ENCODE results near the gene ZBED2. TPM values are rescaled to one million over a fixed set of nuclear protein-coding genes. Genes with fewer than 3 reads are reported as not detected.
A peak's percentile ranks its signal among the peaks of the same experiment; 100 is the strongest.

ZBED2 gene
- polyA plus RNA-seq, 1 of the 3 experiments (the other 2 are of a cell fraction): 0.76 TPM

DNA sequence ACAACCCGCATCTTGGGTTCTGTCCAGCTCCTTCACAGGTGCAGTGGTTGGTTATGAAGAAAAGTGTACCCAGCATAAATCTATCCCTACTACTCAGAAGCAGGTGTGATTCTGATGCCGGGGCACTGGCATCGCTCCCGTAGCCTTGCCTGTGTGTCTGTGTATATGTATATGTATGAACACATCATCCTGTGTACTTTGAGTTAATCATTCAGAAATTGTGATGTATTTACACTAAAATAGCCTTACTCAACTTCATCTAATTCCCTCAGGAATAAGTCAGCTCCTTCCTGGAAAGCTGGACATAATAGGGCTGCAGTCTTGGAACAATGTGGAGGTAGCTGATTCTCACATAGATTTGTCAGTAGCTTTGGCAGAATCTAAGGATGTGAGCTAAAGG lies 6.7 kb upstream of the ZBED2 start (continued):
- TF ChIP-seq, protein P1, sequence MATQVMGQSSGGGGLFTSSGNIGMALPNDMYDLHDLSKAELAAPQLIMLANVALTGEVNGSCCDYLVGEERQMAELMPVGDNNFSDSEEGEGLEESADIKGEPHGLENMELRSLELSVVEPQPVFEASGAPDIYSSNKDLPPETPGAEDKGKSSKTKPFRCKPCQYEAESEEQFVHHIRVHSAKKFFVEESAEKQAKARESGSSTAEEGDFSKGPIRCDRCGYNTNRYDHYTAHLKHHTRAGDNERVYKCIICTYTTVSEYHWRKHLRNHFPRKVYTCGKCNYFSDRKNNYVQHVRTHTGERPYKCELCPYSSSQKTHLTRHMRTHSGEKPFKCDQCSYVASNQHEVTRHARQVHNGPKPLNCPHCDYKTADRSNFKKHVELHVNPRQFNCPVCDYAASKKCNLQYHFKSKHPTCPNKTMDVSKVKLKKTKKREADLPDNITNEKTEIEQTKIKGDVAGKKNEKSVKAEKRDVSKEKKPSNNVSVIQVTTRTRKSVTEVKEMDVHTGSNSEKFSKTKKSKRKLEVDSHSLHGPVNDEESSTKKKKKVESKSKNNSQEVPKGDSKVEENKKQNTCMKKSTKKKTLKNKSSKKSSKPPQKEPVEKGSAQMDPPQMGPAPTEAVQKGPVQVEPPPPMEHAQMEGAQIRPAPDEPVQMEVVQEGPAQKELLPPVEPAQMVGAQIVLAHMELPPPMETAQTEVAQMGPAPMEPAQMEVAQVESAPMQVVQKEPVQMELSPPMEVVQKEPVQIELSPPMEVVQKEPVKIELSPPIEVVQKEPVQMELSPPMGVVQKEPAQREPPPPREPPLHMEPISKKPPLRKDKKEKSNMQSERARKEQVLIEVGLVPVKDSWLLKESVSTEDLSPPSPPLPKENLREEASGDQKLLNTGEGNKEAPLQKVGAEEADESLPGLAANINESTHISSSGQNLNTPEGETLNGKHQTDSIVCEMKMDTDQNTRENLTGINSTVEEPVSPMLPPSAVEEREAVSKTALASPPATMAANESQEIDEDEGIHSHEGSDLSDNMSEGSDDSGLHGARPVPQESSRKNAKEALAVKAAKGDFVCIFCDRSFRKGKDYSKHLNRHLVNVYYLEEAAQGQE (IDR thresholded peaks at IDR 0.05; ENCODE audit: low read depth, low read length): no peak

DNA sequence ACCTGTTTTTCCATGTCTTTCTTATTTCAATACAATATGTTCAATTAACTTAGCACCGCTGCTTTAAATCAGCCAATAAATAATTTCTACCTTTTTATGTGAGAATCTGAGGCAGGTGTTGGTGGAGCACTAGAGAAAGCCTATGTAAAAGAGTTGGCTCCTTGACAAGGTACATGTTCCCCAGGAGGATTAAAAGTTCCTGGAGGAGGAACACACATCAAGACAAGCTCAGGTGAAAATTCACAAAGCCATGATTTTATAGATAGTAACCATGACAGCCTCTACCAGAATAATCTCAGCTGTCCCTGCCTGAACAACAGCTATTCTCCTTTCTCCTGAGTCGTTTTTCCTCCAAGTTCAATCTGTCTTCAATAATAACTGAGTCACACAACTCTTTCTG lies 3.4 kb upstream of the ZBED2 start:
- ChIA-PET CTCF (no interaction called here), POLR2A (no interaction called here)
- no peak overlapping the region for H3K9ac ChIP-seq
- no peaks in the 10 kb centered on the region for H3K27me3 ChIP-seq (ENCODE audit: insufficient read depth)
- DNase-seq: no peak
- H3K36me3 ChIP-seq (replicated peaks in 1 of 2; ENCODE audit: control insufficient read depth in 1 of 2, insufficient read depth in 2 of 2, low read length in 1 of 2): no peaks in the 10 kb centered on the region
- H3K4me2 ChIP-seq: peak overlapping the region; percentile 19; the same call in 1 of the 2 replicates
- 72% methylated on average over 2 of the region's 2 CpGs for WGBS (ENCODE audit: low lambda C conversion rate)
- TF ChIP-seq, protein P2, sequence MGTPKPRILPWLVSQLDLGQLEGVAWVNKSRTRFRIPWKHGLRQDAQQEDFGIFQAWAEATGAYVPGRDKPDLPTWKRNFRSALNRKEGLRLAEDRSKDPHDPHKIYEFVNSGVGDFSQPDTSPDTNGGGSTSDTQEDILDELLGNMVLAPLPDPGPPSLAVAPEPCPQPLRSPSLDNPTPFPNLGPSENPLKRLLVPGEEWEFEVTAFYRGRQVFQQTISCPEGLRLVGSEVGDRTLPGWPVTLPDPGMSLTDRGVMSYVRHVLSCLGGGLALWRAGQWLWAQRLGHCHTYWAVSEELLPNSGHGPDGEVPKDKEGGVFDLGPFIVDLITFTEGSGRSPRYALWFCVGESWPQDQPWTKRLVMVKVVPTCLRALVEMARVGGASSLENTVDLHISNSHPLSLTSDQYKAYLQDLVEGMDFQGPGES (IDR thresholded peaks at IDR 0.05; ENCODE audit: low read depth, low read length): no peak
- no peak for TF ChIP-seq FOXJ3 (CRISPR knock-in tag; IDR thresholded peaks at IDR 0.05)
- no peak for TF ChIP-seq POLR2AphosphoS5 (IDR thresholded peaks at IDR 0.05; ENCODE audit: low read depth, low read length)
- TF ChIP-seq, protein P3, sequence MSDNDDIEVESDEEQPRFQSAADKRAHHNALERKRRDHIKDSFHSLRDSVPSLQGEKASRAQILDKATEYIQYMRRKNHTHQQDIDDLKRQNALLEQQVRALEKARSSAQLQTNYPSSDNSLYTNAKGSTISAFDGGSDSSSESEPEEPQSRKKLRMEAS (IDR thresholded peaks at IDR 0.05; ENCODE audit: low read depth): no peak
- TF ChIP-seq FOXM1 (IDR thresholded peaks at IDR 0.05; ENCODE audit: low read depth): no peak
- TF ChIP-seq TAF1 (IDR thresholded peaks at IDR 0.05; ENCODE audit: borderline replicate concordance, low read depth, low read length): no peak
- TF ChIP-seq, protein P4, sequence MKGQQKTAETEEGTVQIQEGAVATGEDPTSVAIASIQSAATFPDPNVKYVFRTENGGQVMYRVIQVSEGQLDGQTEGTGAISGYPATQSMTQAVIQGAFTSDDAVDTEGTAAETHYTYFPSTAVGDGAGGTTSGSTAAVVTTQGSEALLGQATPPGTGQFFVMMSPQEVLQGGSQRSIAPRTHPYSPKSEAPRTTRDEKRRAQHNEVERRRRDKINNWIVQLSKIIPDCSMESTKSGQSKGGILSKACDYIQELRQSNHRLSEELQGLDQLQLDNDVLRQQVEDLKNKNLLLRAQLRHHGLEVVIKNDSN (IDR thresholded peaks at IDR 0.05; ENCODE audit: borderline replicate concordance, low read depth): no peak
- no peak for TF ChIP-seq RXRA (IDR thresholded peaks at IDR 0.05; ENCODE audit: borderline replicate concordance, low read depth)
- no peak for TF ChIP-seq JUND (IDR thresholded peaks at IDR 0.05)
- TF ChIP-seq CHD2 (IDR thresholded peaks at IDR 0.05; ENCODE audit: low read length, partially characterized antibody): no peak
- TF ChIP-seq NRF1 (IDR thresholded peaks at IDR 0.05; ENCODE audit: low read depth, low read length): no peak
- TF ChIP-seq, protein P5, sequence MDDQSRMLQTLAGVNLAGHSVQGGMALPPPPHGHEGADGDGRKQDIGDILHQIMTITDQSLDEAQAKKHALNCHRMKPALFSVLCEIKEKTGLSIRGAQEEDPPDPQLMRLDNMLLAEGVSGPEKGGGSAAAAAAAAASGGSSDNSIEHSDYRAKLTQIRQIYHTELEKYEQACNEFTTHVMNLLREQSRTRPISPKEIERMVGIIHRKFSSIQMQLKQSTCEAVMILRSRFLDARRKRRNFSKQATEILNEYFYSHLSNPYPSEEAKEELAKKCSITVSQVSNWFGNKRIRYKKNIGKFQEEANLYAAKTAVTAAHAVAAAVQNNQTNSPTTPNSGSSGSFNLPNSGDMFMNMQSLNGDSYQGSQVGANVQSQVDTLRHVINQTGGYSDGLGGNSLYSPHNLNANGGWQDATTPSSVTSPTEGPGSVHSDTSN (IDR thresholded peaks at IDR 0.05): no peak
- no peak for TF ChIP-seq SIN3A (IDR thresholded peaks at IDR 0.05; ENCODE audit: borderline replicate concordance, low read depth, low read length)
- TF ChIP-seq TCF12 (IDR thresholded peaks at IDR 0.05): no peak; the same call in 1 of the 2 replicates
- TF ChIP-seq, protein P6, sequence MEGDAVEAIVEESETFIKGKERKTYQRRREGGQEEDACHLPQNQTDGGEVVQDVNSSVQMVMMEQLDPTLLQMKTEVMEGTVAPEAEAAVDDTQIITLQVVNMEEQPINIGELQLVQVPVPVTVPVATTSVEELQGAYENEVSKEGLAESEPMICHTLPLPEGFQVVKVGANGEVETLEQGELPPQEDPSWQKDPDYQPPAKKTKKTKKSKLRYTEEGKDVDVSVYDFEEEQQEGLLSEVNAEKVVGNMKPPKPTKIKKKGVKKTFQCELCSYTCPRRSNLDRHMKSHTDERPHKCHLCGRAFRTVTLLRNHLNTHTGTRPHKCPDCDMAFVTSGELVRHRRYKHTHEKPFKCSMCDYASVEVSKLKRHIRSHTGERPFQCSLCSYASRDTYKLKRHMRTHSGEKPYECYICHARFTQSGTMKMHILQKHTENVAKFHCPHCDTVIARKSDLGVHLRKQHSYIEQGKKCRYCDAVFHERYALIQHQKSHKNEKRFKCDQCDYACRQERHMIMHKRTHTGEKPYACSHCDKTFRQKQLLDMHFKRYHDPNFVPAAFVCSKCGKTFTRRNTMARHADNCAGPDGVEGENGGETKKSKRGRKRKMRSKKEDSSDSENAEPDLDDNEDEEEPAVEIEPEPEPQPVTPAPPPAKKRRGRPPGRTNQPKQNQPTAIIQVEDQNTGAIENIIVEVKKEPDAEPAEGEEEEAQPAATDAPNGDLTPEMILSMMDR (IDR thresholded peaks at IDR 0.05): no peak
- no peak for TF ChIP-seq ELF1 (IDR thresholded peaks at IDR 0.05)
- H3K4me1 ChIP-seq (ENCODE audit: control insufficient read depth in 1 of 2, insufficient read depth in 2 of 2, low read depth in 1 of 2, low read length in 1 of 2): peaks cover 0 to 25% of the 10 kb centered on the region in 2 experiments; a peak in 3 of 4 replicates
- H3K27ac ChIP-seq (ENCODE audit: low read depth in 2 of 2, low read length in 1 of 2): peak overlapping the region in 1 of 2 experiments; percentile 32; a peak in 1 of 4 replicates
- peaks cover 25% of the 10 kb centered on the region for H3F3A ChIP-seq (replicated peaks; ENCODE audit: insufficient read depth)
- no peak overlapping the region for H3K4me3 ChIP-seq (ENCODE audit: low read depth in 2 of 2, low read length in 1 of 2)
- H3K9me2 ChIP-seq: no peaks in the 10 kb centered on the region
- no peak overlapping the region for H2AFZ ChIP-seq (ENCODE audit: low read depth)
- no peaks in the 10 kb centered on the region for H4K20me1 ChIP-seq (ENCODE audit: insufficient read depth)
- H3K79me2 ChIP-seq (ENCODE audit: insufficient read depth): no peaks in the 10 kb centered on the region
- H3K9me3 ChIP-seq: no peaks in the 10 kb centered on the region

Measured in SK-N-SH (cell line).